GM12892 (cell line): ENCODE results near the gene PIGS.

Experiments used
- POLR2A ChIP-seq: IDR thresholded peaks from 2 replicates; pipeline ENCODE4 v1.6.1; 2011; ENCODE audit warnings: low read depth, low read length, control low read depth
- POLR2AphosphoS5 ChIP-seq: IDR thresholded peaks from 2 replicates; pipeline ENCODE4 v1.6.1; 2011; ENCODE audit warnings: low read depth, low read length, control low read depth
- TAF1 ChIP-seq: IDR thresholded peaks from 2 replicates; pipeline ENCODE4 v1.6.1; 2011; ENCODE audit warnings: low read depth, mild to moderate bottlenecking, control low read depth, low read length, borderline replicate concordance

- no peak for TF ChIP-seq POLR2A
- TF ChIP-seq POLR2AphosphoS5: no peak
- no peak for TF ChIP-seq TAF1
These were observed 1.7 kb upstream of the PIGS start for GRCh38 chr17:28573040-28573380.
